GM12892 (cell line): ENCODE results near the gene NANS.

ENCODE experiments used
- POLR2A ChIP-seq: IDR thresholded peaks from 2 replicates; pipeline ENCODE4 v1.6.1; 2011; ENCODE audit warnings: low read depth, low read length, control low read depth
- POLR2AphosphoS5 ChIP-seq: IDR thresholded peaks from 2 replicates; pipeline ENCODE4 v1.6.1; 2011; ENCODE audit warnings: low read depth, low read length, control low read depth
- TAF1 ChIP-seq: IDR thresholded peaks from 2 replicates; pipeline ENCODE4 v1.6.1; 2011; ENCODE audit warnings: low read depth, mild to moderate bottlenecking, control low read depth, low read length, borderline replicate concordance

- TF ChIP-seq POLR2A = no peak
- no peak for TF ChIP-seq TAF1
- TF ChIP-seq POLR2AphosphoS5 = no peak
These were observed 71.8 kb downstream of the NANS start for GRCh38 chr9:98128316-98128715.
